HEK293T (cell line): ENCODE data around the gene PLEKHG4B.

ENCODE experiments used
- CTCF ChIA-PET: fragments of 350-600 bp; formaldehyde crosslinking; extraction: SDS; loops from one replicate; lab custom pipeline; 2021; ENCODE audit warnings: antibody characterized with exemption, inconsistent platforms; lab: Yijun Ruan, JAX
- POLR2A ChIA-PET: fragments of 350-600 bp; formaldehyde crosslinking; extraction: SDS; loops from one replicate; lab custom pipeline; 2020; ENCODE audit warnings: antibody characterized with exemption, inconsistent platforms; lab: Yijun Ruan, JAX
- DNase-seq: peaks from one replicate; pipeline ENCODE4 v3.0.0; 2012; ENCODE audit warnings: mixed read lengths; ENCODE audit errors: extremely low spot score
- ARNT ChIP-seq: fragments of 450-650 bp; IDR thresholded peaks from 2 replicates; pipeline ENCODE4 v1.6.1; 2017; ENCODE audit warnings: mild to moderate bottlenecking
- BHLHE40 ChIP-seq: fragments of 450-650 bp; IDR thresholded peaks from 2 replicates; pipeline ENCODE4 v1.6.1; 2016; ENCODE audit warnings: mild to moderate bottlenecking, moderate library complexity, borderline replicate concordance
- CTBP1 ChIP-seq: fragments of 450-650 bp; IDR thresholded peaks from 2 replicates; pipeline ENCODE4 v1.6.1; 2016; ENCODE audit warnings: borderline replicate concordance
- ELF4 ChIP-seq: fragments of 450-650 bp; IDR thresholded peaks from 2 replicates; pipeline ENCODE4 v1.6.1; 2017; ENCODE audit warnings: antibody characterized with exemption
- FOXA1 ChIP-seq: fragments of 450-650 bp; IDR thresholded peaks from 2 replicates; pipeline ENCODE4 v1.6.1; 2016; ENCODE audit warnings: mild to moderate bottlenecking
- FOXK2 ChIP-seq: fragments of 450-650 bp; IDR thresholded peaks from 2 replicates; pipeline ENCODE4 v1.6.1; 2016; ENCODE audit warnings: mild to moderate bottlenecking
- FOXM1 ChIP-seq: fragments of 450-650 bp; IDR thresholded peaks from 2 replicates; pipeline ENCODE4 v1.6.1; 2017; ENCODE audit warnings: mild to moderate bottlenecking, borderline replicate concordance
- HDGF ChIP-seq: fragments of 450-650 bp; IDR thresholded peaks from 2 replicates; pipeline ENCODE4 v1.6.1; 2017; ENCODE audit warnings: antibody characterized with exemption, borderline replicate concordance
- L3MBTL2 ChIP-seq: fragments of 450-650 bp; conservative IDR thresholded peaks from 2 replicates; pipeline ENCODE4 v1.6.1; 2016; ENCODE audit warnings: mild to moderate bottlenecking
- LEF1 ChIP-seq: fragments of 450-650 bp; IDR thresholded peaks from 2 replicates; pipeline ENCODE4 v1.6.1; 2017; ENCODE audit warnings: mild to moderate bottlenecking, borderline replicate concordance
- NFRKB ChIP-seq: fragments of 450-650 bp; IDR thresholded peaks from 2 replicates; pipeline ENCODE4 v1.6.1; 2016; ENCODE audit warnings: mild to moderate bottlenecking, moderate library complexity
- SP1 ChIP-seq: fragments of 450-650 bp; IDR thresholded peaks from 2 replicates; pipeline ENCODE4 v1.6.1; 2017
- SUZ12 ChIP-seq: fragments of 450-650 bp; IDR thresholded peaks from 2 replicates; pipeline ENCODE4 v1.6.1; 2016; ENCODE audit warnings: mild to moderate bottlenecking
- TARDBP ChIP-seq: fragments of 450-650 bp; IDR thresholded peaks from 2 replicates; pipeline ENCODE4 v1.6.1; 2016
- ZNF384 ChIP-seq: fragments of 450-650 bp; IDR thresholded peaks from 2 replicates; pipeline ENCODE4 v1.6.1; 2016
- TF ChIP-seq, protein P1 (sequence below): fragments of 450-650 bp; IDR thresholded peaks from 2 replicates; pipeline ENCODE4 v1.6.1; 2016

PLEKHG4B gene

DNA sequence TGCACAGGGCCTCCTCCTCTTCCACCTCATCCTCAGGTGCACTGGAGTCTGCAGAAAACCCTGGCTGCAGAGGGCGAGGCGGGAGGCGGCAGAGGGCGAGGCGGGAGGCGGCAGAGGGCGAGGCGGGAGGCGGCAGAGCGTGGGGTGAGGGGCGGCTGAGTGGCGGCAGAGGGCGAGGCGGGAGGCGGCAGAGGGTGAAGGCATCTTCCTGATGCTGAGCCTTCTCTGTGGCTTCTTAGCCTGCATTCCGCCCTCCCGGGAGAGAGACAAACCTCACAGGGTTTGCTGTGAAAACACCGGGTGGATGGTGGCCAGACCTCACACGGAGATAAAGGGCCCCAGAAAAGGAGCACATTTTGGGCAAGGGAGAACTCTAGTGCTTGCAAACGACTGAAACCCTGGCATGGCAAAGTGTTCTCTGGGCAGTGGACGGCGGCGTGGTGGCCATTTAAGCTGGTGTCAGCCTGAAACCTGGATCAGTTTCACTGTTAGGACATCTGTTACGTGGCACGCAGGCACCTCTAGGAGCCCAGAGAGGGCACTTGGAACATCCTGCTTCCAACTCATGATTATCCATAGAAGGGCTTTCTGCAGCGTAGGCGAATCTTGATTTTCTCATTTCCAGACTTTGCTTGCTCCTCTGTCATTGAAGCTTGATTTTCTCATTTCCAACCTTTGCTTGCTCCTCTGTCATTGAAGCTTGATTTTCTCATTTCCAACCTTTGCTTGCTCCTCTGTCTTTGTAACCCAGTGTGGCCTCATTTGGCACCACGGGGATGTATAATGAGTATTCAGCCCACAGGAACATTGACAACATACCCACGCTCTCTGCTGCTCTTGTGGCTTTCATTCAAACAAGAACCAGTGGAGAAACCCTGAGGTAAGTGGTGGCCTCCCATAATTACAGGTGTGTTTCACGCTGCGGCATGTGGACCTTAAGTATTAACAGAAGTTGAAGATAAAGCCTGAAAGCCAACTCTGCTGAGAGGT, 16.3 kb upstream of the PLEKHG4B start:
- no peak for TF ChIP-seq FOXM1
- TF ChIP-seq ELF4: no peak
- no peak for TF ChIP-seq FOXK2
- POLR2A ChIA-PET: no interaction called here
- CTCF ChIA-PET: no interaction called here
- DNase-seq: no peak

DNA sequence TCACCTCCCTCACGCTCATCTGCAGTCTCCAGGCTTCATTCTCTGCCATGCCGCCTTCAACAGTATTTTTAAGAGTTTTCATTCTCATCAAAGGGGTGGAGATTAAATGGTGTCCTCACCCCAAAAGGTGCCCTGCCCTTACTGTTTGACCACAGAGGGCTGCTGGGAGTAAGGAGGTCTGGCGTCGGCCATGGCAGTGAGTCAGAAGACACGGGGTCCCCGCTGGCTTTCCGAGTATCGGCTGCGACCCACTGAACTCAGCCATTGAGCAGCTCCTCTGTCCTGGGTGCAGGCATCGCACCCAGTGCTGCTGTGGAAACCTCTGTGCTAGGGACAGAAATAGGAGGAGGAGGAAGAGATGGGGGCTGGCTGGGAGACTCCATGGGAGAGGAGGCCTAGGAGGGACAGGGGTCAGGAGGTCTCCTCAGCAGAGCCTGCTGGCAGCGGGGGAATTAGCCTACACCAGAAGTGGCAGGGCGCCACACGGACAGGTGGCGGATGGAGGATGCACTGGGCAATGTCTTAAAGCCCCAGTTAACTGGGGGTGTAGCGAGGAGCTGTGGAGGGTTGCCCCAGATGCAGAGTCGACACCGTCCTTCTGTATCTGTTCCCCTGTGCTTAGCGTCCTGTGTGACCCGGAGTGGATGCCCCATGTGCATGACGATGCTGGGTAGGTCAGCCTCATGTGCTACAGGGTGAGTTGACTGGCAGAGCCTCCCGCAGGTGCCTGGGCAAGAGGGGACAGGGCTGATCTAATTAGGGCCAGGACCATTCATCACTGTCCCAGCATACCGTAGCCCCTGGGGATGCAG, 15.4 kb upstream of the PLEKHG4B start:
- CTCF ChIA-PET: no interaction called here
- POLR2A ChIA-PET: no interaction called here
- DNase-seq: no peak
- TF ChIP-seq ELF4: no peak
- TF ChIP-seq BHLHE40: no peak
- TF ChIP-seq FOXM1: no peak
- TF ChIP-seq LEF1: no peak
- TF ChIP-seq ARNT: no peak
- TF ChIP-seq SP1: no peak
- TF ChIP-seq, protein P1, sequence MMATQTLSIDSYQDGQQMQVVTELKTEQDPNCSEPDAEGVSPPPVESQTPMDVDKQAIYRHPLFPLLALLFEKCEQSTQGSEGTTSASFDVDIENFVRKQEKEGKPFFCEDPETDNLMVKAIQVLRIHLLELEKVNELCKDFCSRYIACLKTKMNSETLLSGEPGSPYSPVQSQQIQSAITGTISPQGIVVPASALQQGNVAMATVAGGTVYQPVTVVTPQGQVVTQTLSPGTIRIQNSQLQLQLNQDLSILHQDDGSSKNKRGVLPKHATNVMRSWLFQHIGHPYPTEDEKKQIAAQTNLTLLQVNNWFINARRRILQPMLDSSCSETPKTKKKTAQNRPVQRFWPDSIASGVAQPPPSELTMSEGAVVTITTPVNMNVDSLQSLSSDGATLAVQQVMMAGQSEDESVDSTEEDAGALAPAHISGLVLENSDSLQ: no peak
- TF ChIP-seq HDGF: no peak
- no peak for TF ChIP-seq SUZ12
- no peak for TF ChIP-seq FOXK2
- TF ChIP-seq FOXA1: no peak
- TF ChIP-seq NFRKB: no peak
- TF ChIP-seq CTBP1: no peak
- TF ChIP-seq TARDBP: no peak
- no peak for TF ChIP-seq L3MBTL2
- TF ChIP-seq ZNF384: no peak

DNA sequence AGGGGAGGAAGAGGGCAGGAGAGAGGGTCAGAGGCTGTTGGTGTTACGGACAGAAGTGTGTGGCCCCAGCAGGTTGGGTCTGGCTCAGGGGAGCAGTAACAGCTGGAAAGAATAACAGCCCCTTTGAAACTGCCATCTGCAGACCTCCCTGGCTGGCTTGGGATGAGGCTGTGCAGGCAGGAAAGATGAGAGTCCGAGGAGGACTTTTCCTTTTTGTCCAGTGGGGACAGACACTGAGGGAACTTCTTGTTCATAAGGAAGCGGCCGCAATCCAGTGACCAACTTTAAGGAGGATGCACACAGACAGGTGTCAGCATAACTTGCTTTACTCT, 14.8 kb upstream of the PLEKHG4B start:
- ChIA-PET CTCF (no interaction called here), POLR2A (no interaction called here)
- TF ChIP-seq ZNF384 (no peak), LEF1 (no peak), ARNT (no peak), SUZ12 (no peak), TARDBP (no peak), FOXM1 (no peak), CTBP1 (no peak), HDGF (no peak), FOXA1 (no peak), BHLHE40 (no peak), NFRKB (no peak)
- TF ChIP-seq, protein P1: no peak
- no peak for DNase-seq

DNA sequence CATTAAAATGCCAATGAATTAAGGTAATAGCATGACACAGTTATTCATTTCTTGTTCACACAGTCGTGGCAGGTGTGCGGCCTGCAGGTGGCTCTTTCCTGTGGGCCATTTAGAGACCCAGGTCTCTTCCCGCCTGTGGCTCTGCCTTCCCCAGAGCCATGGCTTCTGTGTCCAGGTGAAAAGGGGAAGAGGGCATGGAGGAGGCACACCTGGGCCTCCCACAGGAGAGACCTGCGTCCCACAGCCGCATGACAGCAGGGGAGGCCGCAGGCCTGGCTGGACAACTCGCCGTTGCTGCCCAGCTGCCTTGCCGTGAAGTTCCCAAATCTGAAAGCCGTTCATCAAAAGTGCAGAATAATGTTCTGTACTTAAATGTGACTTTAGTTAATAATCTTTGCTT, 14.4 kb upstream of the PLEKHG4B start:
- TF ChIP-seq SP1 (no peak), TARDBP (no peak), CTBP1 (no peak)
- ChIA-PET CTCF (no interaction called here), POLR2A (no interaction called here)
- no peak for DNase-seq

DNA sequence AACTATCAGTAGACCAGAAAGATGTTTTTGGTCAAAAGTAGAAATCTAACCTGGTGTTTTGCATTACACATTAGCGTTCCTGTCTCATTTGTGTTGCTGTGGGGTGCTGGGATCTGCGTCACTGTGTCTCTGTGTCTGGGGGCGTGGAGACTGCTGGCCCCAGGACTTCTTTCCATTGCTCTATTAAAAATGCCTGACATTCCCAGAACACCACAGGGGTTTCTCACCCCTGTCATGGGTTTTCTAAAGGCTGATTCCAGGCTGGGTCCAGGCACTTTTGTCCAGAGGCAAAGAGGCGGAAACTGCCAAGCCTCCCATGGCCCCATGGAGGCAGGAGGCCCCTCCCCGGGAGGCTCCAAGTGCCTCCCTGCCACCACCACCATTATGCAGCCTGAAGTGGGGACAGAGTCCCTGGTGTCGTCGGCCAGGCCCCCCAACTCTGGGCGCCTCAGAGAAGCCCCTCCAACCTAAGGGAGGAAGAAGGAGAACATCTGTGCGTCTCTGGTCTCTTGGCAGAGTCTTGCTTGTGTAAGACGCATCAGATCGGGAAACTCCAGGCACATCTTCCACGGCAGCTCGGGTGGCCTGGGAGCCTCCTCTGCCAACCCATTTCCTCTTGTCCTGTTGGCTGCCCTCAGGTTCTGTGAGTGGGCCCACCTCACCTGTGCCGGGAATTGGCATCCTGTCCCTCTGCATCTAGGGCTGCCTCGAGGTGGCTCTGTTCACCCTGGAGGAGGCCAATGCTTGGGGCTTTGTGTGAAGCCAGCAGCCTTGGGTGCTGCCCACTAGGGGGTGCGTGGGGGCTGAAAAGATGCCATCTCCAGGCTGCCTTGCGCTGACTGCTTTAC, 13.8 kb upstream of the PLEKHG4B start:
- TF ChIP-seq, protein P1: no peak
- TF ChIP-seq CTBP1 (no peak), SUZ12 (no peak), FOXA1 (no peak), LEF1 (no peak), FOXK2 (no peak), HDGF (no peak)
- ChIA-PET POLR2A (no interaction called here), CTCF (no interaction called here)
- no peak for DNase-seq

DNA sequence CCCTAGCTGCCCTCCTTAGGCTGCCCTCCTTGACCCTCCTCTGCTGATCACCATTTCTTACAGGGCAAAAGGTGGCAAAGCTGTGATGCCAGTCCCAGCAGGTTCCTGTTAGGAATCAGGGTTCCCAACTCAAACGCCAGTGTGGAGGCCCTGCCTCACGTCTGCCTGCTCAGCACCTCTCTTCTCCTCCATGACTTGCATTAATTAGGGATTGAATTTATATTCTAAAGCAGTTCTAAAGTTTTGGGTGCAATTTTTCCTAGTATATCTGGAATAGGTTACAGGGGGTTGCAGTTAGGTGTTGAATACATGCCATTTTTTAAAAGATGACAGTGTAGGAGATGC, 13.2 kb upstream of the PLEKHG4B start:
- no peak for TF ChIP-seq HDGF
- TF ChIP-seq L3MBTL2: no peak
- TF ChIP-seq ELF4: no peak
- no peak for TF ChIP-seq FOXM1
- TF ChIP-seq, protein P1: no peak
- TF ChIP-seq TARDBP: no peak
- TF ChIP-seq BHLHE40: no peak
- TF ChIP-seq LEF1: no peak
- no peak for TF ChIP-seq NFRKB
- no peak for TF ChIP-seq FOXA1
- CTCF ChIA-PET: no interaction called here

More for the DNA sequence above, 13.2 kb upstream of the PLEKHG4B start:
- no peak for DNase-seq
- POLR2A ChIA-PET: no interaction called here
